Glomerular endothelial cell (primary cell): ENCODE measurements around the gene ARCN1. TPM values are rescaled to one million over a fixed set of nuclear protein-coding genes. Genes with fewer than 3 reads are reported as not detected.

Experiments
- DNase-seq: peaks from one replicate; pipeline ENCODE4 v3.0.0-alpha.2; 2011; ENCODE audit warnings: low read depth, low spot score; ENCODE audit errors: extremely low read depth
- total RNA-seq: library from RNA; depleted of rRNA; stranded (reverse); fragments of >200 nt; gene quantifications from 2 replicates; pipeline ENCODE4 v1.2.3, GENCODE V29; 2015

Gene ARCN1
- total RNA-seq, result 140 and 158 TPM in 2 replicates

DNA sequence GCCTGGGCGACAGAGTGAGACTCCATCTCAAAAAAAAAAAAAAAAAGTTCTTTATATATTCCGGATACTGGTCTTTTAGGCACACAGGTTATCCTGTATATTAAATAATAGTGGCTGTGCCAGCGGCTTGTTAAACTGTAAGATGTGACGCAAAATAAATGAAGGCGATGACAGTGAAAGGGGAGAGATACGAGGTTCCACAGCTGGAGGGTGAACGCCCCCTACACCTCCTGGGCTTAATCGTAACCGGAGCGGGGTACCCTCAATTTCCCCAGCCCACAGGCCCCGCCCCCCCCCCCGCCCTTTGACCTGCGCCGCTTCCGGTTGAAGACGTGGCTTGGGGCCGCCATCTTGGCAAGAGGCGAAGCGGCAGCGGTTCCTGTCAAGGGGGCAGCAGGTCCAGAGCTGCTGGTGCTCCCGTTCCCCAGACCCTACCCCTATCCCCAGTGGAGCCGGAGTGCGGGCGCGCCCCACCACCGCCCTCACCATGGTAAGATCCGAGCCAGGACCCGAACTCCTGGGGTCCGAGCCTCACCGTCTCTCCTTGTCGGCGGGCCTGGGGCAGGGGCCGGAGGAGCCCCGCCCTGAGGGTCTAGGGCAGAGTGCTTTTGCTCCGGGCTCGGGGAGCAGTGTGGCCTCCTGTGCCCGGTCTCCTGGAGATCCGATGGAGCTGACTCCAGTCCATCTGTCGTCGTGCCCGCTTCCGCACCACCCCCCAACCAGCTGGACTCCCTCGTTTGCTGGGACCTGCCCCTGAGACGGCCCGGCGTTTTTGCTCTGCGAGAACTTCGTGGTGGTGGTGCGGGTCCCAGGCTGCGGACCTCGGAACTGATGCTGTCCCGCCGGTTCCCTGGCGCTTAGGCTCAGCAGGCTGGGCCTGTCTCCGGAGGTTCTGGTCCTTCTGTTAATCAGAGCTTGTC, at the start of gene ARCN1:
TSS of gene ARCN1 (plus strand) at position 349 of the 920 bp plus-strand sequence. CDS start at position 488, 139 bp downstream.
- DNase-seq, result no peak

- no peak for DNase-seq
These were observed 49.6 kb upstream of the ARCN1 start for GRCh38 chr11:118522571-118523072.

DNA sequence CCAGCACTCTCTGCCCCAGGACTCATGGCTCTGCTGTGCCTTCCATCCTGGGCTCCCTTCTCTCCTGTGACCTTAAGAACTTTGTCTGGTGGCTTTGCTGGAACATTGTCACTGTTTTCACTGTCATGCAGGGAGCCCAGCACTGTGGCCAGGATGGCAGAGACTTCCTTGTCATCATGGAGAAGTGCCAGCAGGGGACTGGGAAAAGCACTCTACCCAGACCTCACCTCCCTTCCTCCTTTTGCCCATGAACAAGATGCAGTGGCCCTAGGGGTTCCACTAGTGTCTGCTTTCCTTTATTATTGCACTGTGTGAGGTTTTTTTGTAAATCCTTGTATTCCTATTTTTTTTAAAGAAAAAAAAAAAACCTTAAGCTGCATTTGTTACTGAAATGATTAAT, 47.9 kb upstream of the ARCN1 start:
- DNase-seq, result no peak

- no peak for DNase-seq
These were observed 47.3 kb upstream of the ARCN1 start for GRCh38 chr11:118524757-118525470.

DNA sequence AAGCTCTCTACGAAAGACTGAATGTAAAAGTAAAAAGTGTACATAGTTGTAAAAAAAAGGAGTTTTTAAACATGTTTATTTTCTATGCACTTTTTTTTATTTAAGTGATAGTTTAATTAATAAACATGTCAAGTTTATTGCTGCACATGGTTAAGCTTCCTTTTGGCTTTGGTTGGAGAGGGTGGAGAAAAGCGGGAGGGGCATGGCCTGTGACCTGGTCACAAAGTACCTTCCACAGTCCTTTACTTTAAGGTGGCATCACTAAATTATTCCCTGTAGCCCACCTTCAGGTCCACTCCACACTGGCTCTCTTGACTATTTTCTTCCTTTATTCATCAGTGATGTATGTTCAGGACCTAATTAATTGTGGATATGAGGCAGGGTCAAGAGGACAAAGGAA, 45.5 kb upstream of the ARCN1 start:
- no peak for DNase-seq

GRCh38 chr11:118527109-118527508, 45.1 kb upstream of the ARCN1 start, which contains the start of gene TTC36:
TTC36 (plus strand) TSS chr11:118527474; CDS start chr11:118527495, 21 bp downstream.
- DNase-seq, result no peak

GRCh38 chr11:118528511-118528910, 43.7 kb upstream of the ARCN1 start:
- DNase-seq, result no peak

- no peak for DNase-seq
These were observed 42.5 kb upstream of the ARCN1 start for GRCh38 chr11:118529584-118530175.

GRCh38 chr11:118530180-118530682, 42.0 kb upstream of the ARCN1 start:
- no peak for DNase-seq

DNA sequence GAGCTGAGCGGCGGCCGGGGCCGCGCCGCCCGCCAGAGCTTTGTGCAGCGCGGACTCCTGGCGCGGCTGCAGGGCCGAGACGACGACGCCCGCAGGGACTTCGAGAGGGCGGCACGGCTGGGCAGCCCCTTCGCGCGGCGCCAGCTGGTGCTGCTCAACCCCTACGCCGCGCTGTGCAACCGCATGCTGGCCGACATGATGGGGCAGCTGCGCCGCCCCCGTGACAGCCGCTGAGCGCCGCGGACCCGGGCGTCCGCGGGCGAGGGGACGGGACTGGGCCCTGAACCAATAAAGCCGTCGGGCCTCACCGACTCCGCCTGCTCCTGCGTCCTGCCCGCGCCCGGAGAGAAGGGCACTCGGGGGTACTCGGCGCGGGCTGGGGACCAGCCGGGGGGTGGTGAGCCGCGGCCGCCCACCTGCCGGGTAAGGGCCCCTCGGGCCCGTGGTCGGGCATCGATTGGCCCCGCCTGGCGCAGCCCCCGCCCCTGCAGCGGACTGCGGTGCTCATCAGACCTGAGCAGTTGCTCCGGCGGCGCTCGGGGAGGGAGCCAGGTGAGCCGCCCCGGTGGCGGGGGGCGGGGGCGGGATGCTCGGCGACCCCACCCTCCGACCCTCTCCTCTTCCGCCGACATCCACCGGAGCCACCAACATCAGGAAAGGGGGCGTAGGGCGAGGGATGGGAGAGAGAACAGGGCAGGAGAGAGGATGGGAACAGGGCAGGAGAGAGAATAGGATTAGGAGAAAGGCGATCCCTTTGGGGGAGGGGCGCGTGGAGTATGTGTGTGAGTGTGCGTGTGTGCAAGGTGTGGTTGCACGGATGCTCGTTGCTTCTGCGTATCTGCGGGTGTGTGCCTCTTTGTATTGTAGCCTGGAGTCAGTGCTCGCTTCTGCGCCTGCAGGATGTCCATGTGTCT, 41.3 kb upstream of the ARCN1 start, which contains the start of gene TMEM25:
TSS of gene TMEM25 (plus strand) at position 510 of the 914 bp plus-strand sequence. CDS start 610 bp downstream, outside the sequence.
- DNase-seq, result no peak

DNA sequence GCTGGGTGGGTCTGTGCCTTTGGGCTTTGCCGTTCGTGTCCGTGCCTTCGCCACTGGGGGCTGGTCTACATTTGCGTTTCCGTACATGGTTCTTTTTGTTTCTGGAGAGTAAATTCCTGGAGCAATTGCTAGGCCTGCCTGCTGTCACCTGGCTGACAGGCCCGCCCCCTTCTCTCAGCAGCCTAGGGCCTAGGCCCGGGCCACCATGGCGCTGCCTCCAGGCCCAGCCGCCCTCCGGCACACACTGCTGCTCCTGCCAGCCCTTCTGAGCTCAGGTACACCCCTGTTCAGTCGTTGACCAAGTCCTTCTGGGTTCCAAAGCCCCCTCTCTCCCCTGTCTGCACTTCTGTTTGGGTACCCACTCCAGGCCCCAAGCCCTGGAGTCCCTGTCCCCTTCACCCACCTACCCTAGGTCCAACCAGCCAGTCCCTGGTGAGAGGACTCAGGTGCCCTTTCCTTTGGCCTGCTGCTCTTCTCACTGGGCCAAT, 40.6 kb upstream of the ARCN1 start:
- no peak for DNase-seq

DNA sequence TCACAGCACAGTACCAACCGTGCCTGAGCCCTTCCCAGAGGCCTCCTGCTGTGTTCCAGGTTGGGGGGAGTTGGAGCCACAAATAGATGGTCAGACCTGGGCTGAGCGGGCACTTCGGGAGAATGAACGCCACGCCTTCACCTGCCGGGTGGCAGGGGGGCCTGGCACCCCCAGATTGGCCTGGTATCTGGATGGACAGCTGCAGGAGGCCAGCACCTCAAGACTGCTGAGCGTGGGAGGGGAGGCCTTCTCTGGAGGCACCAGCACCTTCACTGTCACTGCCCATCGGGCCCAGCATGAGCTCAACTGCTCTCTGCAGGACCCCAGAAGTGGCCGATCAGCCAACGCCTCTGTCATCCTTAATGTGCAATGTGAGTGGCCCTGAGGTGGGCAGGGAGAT, 40.1 kb upstream of the ARCN1 start:
- DNase-seq, result no peak

GRCh38 chr11:118532852-118533768, 39.1 kb upstream of the ARCN1 start:
- no peak for DNase-seq

- DNase-seq, result no peak
These were observed 38.2 kb upstream of the ARCN1 start for GRCh38 chr11:118533769-118534729.

DNA sequence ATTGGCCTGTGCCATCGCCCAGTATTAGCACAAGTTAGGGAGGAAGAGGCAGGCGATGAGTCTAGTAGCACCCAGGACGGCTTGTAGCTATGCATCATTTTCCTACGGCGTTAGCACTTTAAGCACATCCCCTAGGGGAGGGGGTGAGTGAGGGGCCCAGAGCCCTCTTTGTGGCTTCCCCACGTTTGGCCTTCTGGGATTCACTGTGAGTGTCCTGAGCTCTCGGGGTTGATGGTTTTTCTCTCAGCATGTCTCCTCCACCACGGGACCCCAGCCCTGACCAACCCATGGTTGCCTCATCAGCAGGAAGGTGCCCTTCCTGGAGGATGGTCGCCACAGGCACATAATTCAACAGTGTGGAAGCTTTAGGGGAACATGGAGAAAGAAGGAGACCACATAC, 36.9 kb upstream of the ARCN1 start:
- DNase-seq, result no peak

DNA sequence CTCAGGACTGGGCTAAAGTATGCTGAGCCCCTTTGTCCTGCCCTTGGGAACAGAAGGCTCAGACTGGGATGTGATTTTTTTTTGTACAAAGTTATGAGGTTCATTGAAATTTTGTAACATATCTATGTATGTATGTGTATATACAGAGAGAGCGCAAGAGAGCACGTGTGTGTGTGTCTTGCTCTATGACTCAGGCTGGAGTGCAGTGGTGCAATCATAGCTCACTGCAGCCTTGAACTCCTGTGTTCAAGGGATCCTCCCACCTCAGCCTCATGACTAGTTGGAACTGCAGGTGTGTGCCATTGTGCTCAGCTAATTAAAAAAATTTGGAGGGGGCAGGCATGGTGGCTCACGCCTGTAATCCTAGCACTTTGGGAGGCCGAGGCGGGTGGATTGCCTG, 35.5 kb upstream of the ARCN1 start:
- no peak for DNase-seq

DNA sequence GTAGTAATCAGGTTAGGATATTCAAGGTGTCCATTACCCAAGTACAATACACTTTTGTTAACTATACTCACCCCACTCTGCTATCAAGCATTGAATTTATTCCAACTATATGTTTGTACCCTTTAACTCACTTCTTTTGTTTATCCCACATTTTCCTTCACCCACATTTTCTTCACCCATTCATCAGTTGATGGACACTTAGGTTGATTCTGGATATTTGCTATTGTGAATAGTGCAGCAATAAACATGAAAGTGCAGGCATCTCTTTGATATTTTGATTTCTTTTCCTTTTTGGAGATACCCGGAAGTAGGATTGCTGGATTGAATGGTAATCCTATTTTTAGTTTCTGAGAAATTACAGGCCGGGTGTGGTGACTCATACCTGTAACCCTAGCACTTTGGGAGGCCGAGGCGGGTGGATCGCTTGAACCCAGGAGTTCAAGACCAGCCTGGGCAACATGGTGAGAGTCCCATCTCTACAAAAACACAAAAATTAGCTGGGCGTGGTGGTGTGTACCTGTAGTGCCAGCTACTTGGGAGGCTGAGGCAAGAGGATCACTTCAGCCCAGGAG, 34.7 kb upstream of the ARCN1 start:
- DNase-seq, result no peak
